Activated CD4-positive, alpha-beta T cell treated with anti-CD3 and anti-CD28 coated beads, Interleukin-10, Interleukin-2, amounts not matched to agents 100 ng/mL and 50 ng/mL, durations not matched to agents 16 hours and 8 hours (primary cell): ENCODE results near the gene ERLIN1.

ENCODE experiments used
- DNase-seq: peaks from one replicate; pipeline ENCODE4 v3.0.0-alpha.2; 2020

Gene ERLIN1

GRCh38 chr10:100168313-100168643 is 17.6 kb downstream of the ERLIN1 start:
- DNase-seq: no peak

GRCh38 chr10:100167553-100168312 is 18.1 kb downstream of the ERLIN1 start:
- no peak for DNase-seq

- DNase-seq: no peak
Measured at GRCh38 chr10:100163704-100164621, 21.9 kb downstream of the ERLIN1 start.

GRCh38 chr10:100162696-100163095 is 23.1 kb downstream of the ERLIN1 start:
- DNase-seq: no peak

- DNase-seq: peak; percentile 19
Measured at GRCh38 chr10:100158044-100158805, 27.6 kb downstream of the ERLIN1 start.

GRCh38 chr10:100157156-100157555 is 28.7 kb downstream of the ERLIN1 start:
- DNase-seq: no peak

GRCh38 chr10:100155936-100156335 is 29.9 kb downstream of the ERLIN1 start:
- DNase-seq: peak; percentile 35

- DNase-seq: peak; percentile 26
Measured at GRCh38 chr10:100154666-100155065, 31.2 kb downstream of the ERLIN1 start.

GRCh38 chr10:100153239-100153825 is 32.5 kb downstream of the ERLIN1 start:
- no peak for DNase-seq

GRCh38 chr10:100151723-100152300 is 34.0 kb downstream of the ERLIN1 start:
- DNase-seq: no peak

GRCh38 chr10:100148353-100149211 is 37.2 kb downstream of the ERLIN1 start:
- DNase-seq: peak; percentile 60

GRCh38 chr10:100146875-100147650 is 38.8 kb downstream of the ERLIN1 start:
- DNase-seq: no peak

GRCh38 chr10:100146398-100146797 is 39.4 kb downstream of the ERLIN1 start:
- no peak for DNase-seq

GRCh38 chr10:100143756-100144155 is 42.1 kb downstream of the ERLIN1 start:
- no peak for DNase-seq

GRCh38 chr10:100141446-100142087 is 44.3 kb downstream of the ERLIN1 start:
- DNase-seq: no peak

- no peak for DNase-seq
Measured at GRCh38 chr10:100140070-100140469, 45.8 kb downstream of the ERLIN1 start.

- DNase-seq: no peak
Measured at GRCh38 chr10:100138921-100139496, 46.8 kb downstream of the ERLIN1 start.

- DNase-seq: no peak
Measured at GRCh38 chr10:100135486-100135885, 50.3 kb downstream of the ERLIN1 start.

- DNase-seq: no peak
Measured at GRCh38 chr10:100133801-100134200, 52.0 kb downstream of the ERLIN1 start.

GRCh38 chr10:100132427-100132826 is 53.4 kb downstream of the ERLIN1 start:
- DNase-seq: no peak
